ENCODE measurements around the gene MUC12. TPM values are rescaled to one million over a fixed set of nuclear protein-coding genes. Genes with fewer than 3 reads are reported as not detected.

MUC12 gene
- total RNA-seq, 1 experiment from 2014 or later: 11.5 TPM

- Histone ChIP-seq H2BK120ac (ENCODE audit: low read depth, low read length, poor library complexity, severe bottlenecking) (no peak overlapping the region), H3K18ac (ENCODE audit: insufficient read length, low read depth, low read length) (no peak overlapping the region), H3K23me2 (ENCODE audit: insufficient read length, low read depth, low read length, poor library complexity, severe bottlenecking) (no peaks in the 10 kb centered on the region), H3K23ac (ENCODE audit: insufficient read length, low read depth, low read length) (no peak overlapping the region), H3K27me3 (ENCODE audit: insufficient read depth, low read length) (peaks cover 4% of the 10 kb centered on the region; the same call in 1 of the 2 replicates), H3K56ac (ENCODE audit: insufficient read length, low read depth, low read length) (no peak overlapping the region), H3K9me3 (ENCODE audit: control insufficient read depth, low read depth, low read length) (no peaks in the 10 kb centered on the region), H3K4ac (ENCODE audit: low read depth, low read length) (no peak overlapping the region), H4K91ac (ENCODE audit: insufficient read length, low read depth, low read length) (no peak overlapping the region), H2BK12ac (ENCODE audit: insufficient read length, low read depth, low read length) (no peak overlapping the region), H4K5ac (ENCODE audit: insufficient read length, low read depth, low read length) (no peak overlapping the region), H3K27ac (ENCODE audit: insufficient read length, low read depth, low read length) (no peak overlapping the region), H3K14ac (ENCODE audit: insufficient read depth, low read length) (no peak overlapping the region), H3K9ac (ENCODE audit: extremely low read depth, insufficient read length, low read length) (no peak overlapping the region), H3K4me1 (ENCODE audit: insufficient read depth, low read length) (0 out of 2 replicates have a peak, but pooled peaks cover 2% of the 10 kb centered on the region), H2BK20ac (ENCODE audit: low read depth, low read length, poor library complexity, severe bottlenecking) (no peak overlapping the region), H4K20me1 (ENCODE audit: control insufficient read depth, insufficient read depth, insufficient read length) (no peaks in the 10 kb centered on the region), H2AK5ac (ENCODE audit: insufficient read length, low read length) (no peak overlapping the region), H2AFZ (ENCODE audit: low read length) (no peak overlapping the region), H3T11ph (ENCODE audit: low read length) (no peak overlapping the region), H4K8ac (replicated peaks; ENCODE audit: insufficient read length, low read depth, low read length) (no peak overlapping the region), H2BK5ac (ENCODE audit: insufficient read length, low read length) (no peak overlapping the region), H2BK15ac (ENCODE audit: low read depth, low read length) (no peak overlapping the region), H3K4me2 (ENCODE audit: insufficient read depth, insufficient read length, low read length) (no peak overlapping the region), H3K79me1 (ENCODE audit: insufficient read depth, low read depth, low read length, poor library complexity, severe bottlenecking) (no peaks in the 10 kb centered on the region), H3K79me2 (ENCODE audit: insufficient read depth, low read length) (no peaks in the 10 kb centered on the region)
- DNase-seq: no peak
- WGBS (ENCODE audit: extremely low coverage, insufficient read length, low lambda C conversion rate): no CpG with 5 or more reads among the region's 7 CpGs
- Mint-ChIP-seq H3K36me3 (ENCODE audit: insufficient read depth in 1 of 3, low read depth in 3 of 3) (peaks cover 0 to 4% (median 0%) of the 10 kb centered on the region in 3 experiments; a peak in 1 of 7 replicates), H3K27me3 (ENCODE audit: low read depth) (peaks cover 31% of the 10 kb centered on the region), H3K27ac (peak overlapping the region in 1 of 3 experiments; percentile 25; a peak in 1 of 7 replicates), H3K9me3 (no peaks in the 10 kb centered on the region; a peak in 1 of 5 replicates), H3K4me3 (no peak overlapping the region), H3K4me1 (peaks cover 26 to 32% of the 10 kb centered on the region in 2 experiments)
- TF ChIP-seq CTCF (conservative IDR thresholded peaks at IDR 0.05): no peak
These were observed 2.6 kb downstream of the MUC12 start for GRCh38 chr7:100972002-100972347.

Measured in H9 (cell line).